ENCODE results near the gene PIAS4. TPM values are rescaled to one million over a fixed set of nuclear protein-coding genes. Genes with fewer than 3 reads are reported as not detected.

Gene PIAS4
- total and polyA plus RNA-seq, 2 of the 13 experiments (the other 11 are each of a cell fraction or from before 2014, with no cell fraction given): 9.0 to 20.1 TPM

DNA sequence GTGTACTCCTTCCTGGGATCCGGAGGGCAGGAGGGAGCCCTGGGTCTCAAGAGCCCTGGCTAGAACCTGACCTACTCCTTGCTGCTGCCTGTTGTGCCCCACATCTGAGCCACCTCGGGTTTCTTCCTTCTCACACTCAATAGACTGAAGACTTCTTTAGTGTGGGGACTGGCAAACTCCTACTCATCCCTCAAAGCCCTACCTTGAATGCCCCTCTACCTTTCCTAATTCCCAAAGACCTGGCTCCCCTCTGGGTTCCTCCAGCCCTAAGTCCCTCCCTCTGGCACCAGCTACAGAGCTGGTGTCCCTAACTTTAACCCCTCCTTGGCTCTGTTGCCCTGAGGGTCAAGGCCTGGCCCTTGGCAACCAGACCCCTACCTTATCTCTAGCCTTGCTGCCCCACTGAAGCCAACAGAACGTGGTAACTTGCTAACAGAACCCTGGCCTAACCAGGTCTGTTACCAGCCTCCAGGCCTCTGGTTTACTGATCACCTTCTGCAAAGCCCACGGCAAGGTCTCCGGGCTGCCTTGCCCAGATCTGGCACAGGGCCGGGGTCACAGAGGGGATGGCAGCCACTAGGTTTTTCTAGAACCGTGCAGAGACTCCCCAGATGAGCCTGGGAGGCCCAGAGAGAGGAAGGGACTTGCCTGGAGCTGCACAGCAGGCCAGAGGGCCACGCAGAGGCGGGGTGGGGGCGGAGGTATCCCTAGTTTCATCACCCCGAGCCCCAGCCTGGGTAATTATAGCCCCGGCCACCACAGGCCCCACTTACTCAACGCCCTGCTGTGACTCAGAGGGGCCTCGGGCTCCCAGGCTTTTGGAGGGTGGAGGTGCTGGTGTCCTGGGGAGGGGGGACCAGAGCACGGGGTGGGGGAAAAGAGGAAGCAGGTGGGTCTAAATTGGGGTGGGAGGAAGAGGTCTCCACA is 43.9 kb downstream of the PIAS4 start (continued):
- peak; percentile 32; the same call in 1 of the 2 replicates for TF ChIP-seq ZNF687 (CRISPR knock-in tag; IDR thresholded peaks at IDR 0.05)

DNA sequence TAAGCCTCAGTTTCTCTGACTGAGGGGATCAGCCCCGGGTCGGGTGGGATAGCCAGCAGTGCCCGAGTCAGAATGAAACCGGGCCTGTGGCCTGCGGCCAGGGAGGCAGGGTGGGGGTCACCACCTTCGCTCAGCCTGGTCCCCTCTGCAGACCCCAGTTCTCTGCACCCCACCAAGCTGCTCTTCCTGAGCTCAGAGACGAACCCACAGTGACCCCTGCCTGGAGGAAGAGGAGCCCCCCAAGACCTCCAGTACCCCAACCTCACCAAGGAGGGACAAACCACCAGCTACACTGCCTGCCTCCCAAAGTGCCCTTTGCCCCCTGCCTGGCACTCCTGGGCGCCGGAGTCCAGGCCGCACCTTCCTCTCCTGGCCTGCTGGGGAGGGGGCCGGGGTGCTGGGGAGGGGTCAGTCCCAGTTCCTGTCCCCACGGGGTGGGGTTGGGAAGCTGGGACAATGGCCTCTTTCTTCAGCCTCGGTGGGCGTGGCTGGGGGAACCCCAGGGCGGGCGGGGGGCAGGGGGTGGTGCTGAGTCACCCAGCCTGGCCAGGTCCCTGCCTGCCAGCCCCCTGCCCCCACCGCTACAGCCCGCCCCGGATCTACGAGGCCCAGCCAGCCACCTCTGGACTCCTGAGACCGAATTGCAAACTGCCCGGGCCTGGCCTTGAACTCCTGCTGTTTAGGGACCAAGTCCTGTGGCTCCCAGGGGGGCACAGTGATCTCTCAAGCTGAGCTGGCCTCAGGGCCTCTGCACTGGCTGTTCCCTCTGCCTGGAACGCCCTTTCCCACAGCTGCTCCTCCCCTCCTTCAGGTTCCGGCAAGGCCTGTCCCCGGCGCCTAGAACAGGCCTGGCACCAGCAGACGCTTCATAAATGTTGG is 44.8 kb downstream of the PIAS4 start:
- Histone ChIP-seq H3K27me3 (ENCODE audit: control insufficient read depth in 1 of 2, insufficient read depth in 2 of 2, low read length in 2 of 2) (no peaks in the 10 kb centered on the region), H4K20me1 (ENCODE audit: insufficient read depth, low read length) (peaks cover 38% of the 10 kb centered on the region; the same call in 1 of the 2 replicates), H3K27ac (ENCODE audit: extremely low read length, insufficient read depth, low read length) (peak overlapping the region; percentile 99), H3K9ac (ENCODE audit: insufficient read depth, low read depth, low read length) (peak overlapping the region; percentile 92), H3K36me3 (replicated peaks in 1 of 2; ENCODE audit: control insufficient read depth in 1 of 2, insufficient read depth in 2 of 2, low read length in 2 of 2) (peaks cover 33 to 60% of the 10 kb centered on the region in 2 experiments), H3K9me3 (ENCODE audit: low read length) (no peaks in the 10 kb centered on the region), H3K4me2 (ENCODE audit: low read depth, low read length) (peak overlapping the region; percentile 98), H3K4me1 (ENCODE audit: insufficient read depth, low read length) (peaks cover 33% of the 10 kb centered on the region), H2AFZ (ENCODE audit: low read length) (no peak overlapping the region), H3K4me3 (replicated peaks in 1 of 3; ENCODE audit: insufficient read depth in 1 of 3, low read depth in 2 of 3, low read length in 3 of 3) (peak overlapping the region; percentile 42 to 70 (median 44); a peak in 5 of 6 replicates), H3K79me2 (ENCODE audit: insufficient read depth, low read length) (peaks cover 59% of the 10 kb centered on the region)
- ChIA-PET CTCF (ENCODE audit: low intra/inter-chr PET ratio, low total read pairs) (no interaction called here), POLR2A (interaction anchor here (1.0 to 2.6 kb wide), 12 partner anchors 9 to 290 kb away, joined by 3 to 16 read pairs (median 6); partner anchors contain the start of genes EEF2, PIAS4 and ZBTB7A)
- DNase-seq (ENCODE audit: low spot score): peak; percentile 95
- intact Hi-C loops (cut with micrococcal nuclease; ENCODE audit: unreplicated experiment): loop anchor here (10.0 kb wide), 1 partner anchor 92 kb away; no protein-coding TSS in a partner anchor
- ATAC-seq: peak; percentile 86
- in situ Hi-C loops (cut with HindIII; ENCODE audit: extremely low pct_ligation_motif_present, low pct_unique_long_range_greater_than_20kb): no loop called here
- BruUV-seq (replicated peaks): no TSS peak
- peak; percentile 80 for FAIRE-seq
- WGBS (ENCODE audit: low lambda C conversion rate): 7% methylated on average over 6 of the region's 27 CpGs
- peak; percentile 74 for TF ChIP-seq RAD21 (CRISPR knock-in tag; IDR thresholded peaks at IDR 0.05)
- TF ChIP-seq ZNF772 (CRISPR knock-in tag; IDR thresholded peaks at IDR 0.05): peak; percentile 96
- TF ChIP-seq ZNF784 (CRISPR knock-in tag; IDR thresholded peaks at IDR 0.05; ENCODE audit: borderline replicate concordance): peak; percentile 83; the same call in 1 of the 2 replicates
- TF ChIP-seq ADNP (CRISPR knock-in tag; IDR thresholded peaks at IDR 0.05): peak; percentile 100
- TF ChIP-seq PCBP1 (IDR thresholded peaks at IDR 0.05; ENCODE audit: borderline replicate concordance, low read depth, low read length): 0 out of 2 replicates have a peak, but pooled peaks have one; percentile 1
- TF ChIP-seq GABPB1 (CRISPR knock-in tag; IDR thresholded peaks at IDR 0.05): peak; percentile 78
- TF ChIP-seq SOX13 (IDR thresholded peaks at IDR 0.05): peak; percentile 60; the same call in 1 of the 2 replicates
- TF ChIP-seq SOX13 (CRISPR knock-in tag; conservative IDR thresholded peaks at IDR 0.05 in 1 of 2, IDR thresholded peaks at IDR 0.05 in 1 of 2): peak in 1 of 2 experiments; percentile 74; a peak in 1 of 4 replicates
- peak; percentile 80; the same call in 1 of the 2 replicates for TF ChIP-seq ZSCAN9 (CRISPR knock-in tag; IDR thresholded peaks at IDR 0.05; ENCODE audit: borderline replicate concordance)
- TF ChIP-seq PPARG (CRISPR knock-in tag; conservative IDR thresholded peaks at IDR 0.05): peak; percentile 74
- TF ChIP-seq RFXANK (CRISPR knock-in tag; IDR thresholded peaks at IDR 0.05): 0 out of 2 replicates have a peak, but pooled peaks have one; percentile 62
- TF ChIP-seq ATF2 (CRISPR knock-in tag; IDR thresholded peaks at IDR 0.05): peak; percentile 84

Measured in HepG2 (cell line).